ENCODE measurements around the gene STIP1.
A peak's percentile ranks its signal among the peaks of the same experiment; 100 is the strongest.
"Not testable (repeated sequence)": the region's sequence is repeated elsewhere in the genome, so short reads cannot be mapped to it uniquely, and the experiment has no call there.

STIP1 gene

DNA sequence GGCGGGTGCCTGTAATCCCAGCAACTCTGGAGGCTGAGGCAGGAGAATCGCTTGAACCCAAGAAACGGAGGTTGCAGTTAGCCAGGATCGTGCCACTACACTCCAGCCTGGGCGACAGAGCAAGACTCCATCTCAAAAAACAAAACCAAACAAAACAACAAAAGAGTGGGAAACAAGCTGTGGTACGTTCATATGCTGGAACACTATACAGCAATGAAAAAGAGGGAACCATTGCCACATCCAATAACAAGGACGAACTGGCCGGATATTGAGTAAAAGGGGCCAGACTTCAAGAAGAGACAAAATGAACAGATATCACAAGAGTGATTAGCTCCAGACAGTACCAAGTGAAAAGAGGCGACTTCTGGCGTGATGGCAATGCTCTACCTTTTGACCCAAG is 24.9 kb upstream of the STIP1 start:
- no peak for DNase-seq

DNA sequence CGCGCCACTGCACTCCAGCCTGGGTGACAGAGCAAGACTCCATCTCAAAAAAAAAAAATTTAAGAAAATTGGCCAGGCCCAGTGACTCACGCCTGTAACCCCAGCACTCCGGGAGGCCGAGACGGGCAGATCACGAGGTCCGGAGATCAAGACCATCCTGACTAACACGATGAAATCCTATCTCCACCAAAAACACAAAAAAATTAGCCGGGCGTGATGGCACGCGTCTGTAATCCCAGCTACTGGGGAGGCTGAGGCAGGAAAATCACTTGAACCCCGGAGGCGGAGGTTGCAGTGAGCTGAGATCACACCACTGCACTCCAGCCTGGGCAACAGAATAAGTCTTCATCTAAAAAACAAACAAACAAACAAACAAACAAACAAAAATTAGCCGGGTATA is 23.2 kb upstream of the STIP1 start:
- not testable (repeated sequence) for DNase-seq

DNA sequence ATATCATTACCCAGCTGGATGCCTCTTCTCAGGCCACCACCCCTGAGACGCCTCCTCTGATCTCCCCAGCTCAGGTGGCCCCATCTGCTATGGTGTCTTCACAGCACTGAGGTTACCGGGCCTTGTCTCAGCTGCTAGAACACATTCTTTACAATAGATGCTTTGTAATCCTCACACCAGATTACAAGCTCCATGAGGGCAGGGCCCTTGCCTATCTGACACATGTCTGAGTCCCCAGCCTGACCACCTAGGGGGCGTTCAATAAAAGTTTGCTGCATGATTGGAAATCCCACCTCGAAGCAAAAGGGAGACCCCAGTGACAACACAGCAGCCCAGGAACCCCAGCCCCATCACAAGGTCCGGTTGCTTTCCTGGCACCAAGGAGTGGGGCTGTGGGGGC is 22.0 kb upstream of the STIP1 start:
- no peak for DNase-seq

DNA sequence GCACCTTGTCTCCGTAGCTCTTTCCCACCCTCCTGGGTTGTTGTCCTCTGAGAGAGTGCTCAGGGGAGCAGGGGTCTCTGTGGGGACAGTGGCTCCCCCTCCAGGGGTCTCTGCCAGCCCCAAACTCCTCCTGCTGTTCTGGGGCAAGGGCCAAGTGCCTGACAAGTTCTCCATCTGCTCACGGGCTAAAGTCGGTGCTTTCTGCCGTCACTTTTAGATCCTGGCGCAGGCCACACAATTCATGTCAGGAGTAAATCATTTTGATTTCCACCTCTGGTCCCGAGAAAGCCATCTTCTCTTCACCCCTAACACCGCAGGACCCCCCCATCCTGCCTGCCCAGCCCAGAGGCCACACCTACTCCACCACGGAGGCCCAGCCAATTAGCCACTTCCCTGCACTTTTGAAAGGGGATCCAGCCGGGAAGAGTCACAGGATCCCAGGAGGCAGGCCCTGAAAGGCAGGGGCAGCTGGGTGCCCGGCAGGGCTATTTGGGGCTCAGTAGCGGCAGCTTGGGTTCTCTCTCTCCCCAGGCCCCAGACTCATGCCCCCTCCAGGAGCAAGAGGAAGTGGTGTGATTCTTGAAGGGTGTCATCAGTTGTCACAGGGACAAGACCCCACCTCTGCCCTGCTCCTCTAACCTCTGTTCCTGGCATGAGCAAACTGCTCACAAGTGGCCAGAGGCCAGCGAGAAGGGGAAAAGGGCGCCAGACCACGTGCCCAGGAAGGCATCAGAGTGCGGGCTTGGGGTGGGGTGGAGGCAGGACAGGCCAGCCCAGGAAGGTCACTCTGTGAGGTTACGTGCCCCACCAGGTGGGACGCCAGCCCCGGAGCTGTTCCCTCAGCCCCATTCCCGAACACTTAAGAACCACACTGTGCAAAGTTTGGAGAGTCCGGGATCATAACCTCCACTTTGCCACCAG is 21.3 kb upstream of the STIP1 start:
- no peak for DNase-seq

DNA sequence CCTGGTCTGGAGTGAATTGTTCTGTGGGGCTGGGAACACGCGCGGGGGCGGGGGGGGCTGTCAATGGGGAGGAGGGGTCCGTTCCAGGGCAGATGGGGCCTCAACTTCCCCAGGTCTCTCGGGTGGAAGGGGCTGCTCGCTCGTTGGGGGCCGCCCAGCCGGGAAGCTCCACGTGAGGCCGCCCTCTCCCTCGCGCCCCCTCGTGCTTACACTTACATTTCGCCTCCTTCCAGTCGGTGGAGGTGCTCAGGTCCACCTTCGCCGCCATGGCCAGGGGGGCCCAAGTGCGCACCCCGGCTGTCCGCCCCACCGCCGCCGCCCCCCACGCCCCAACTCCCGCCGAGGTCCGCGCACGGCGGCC is 20.5 kb upstream of the STIP1 start:
- no peak for DNase-seq

DNA sequence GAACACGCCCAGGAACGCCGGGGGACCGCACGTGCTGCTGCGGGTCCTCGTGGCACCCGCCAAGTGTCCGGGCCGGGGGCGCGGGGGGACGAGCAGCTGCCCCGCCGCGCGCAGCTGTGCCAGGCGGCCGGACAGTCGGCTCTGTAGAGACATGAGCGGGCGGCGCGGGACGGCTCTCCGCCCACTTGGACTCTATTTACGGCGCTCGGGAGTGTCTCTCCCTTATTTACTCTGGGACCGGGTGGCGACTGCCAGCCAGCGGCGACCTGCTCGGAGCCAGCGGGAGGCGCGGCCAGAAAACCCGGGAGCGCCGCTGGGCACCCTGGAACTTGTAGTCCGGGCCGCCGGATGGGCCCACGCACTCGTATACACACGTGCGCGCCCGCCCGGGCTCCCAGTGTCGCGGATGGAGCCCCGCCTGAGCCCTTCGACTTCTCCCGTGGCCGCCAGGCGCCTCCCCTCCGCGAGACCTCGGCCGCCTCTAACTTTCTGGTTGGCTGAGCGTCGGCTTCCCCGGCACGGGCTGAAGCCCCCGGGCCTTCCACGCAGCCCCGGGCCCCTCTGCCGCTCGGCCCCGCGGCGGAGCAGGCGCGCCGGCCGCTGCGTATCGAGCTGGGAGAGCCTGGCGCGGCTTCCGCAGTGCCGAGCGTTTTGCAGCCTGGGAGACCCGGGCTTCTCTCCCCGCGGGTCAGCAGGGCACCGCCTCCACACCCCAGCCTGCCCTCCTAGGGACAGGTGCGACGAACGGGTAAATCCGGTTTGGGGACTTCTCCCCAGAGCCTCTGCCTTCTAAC is 19.9 kb upstream of the STIP1 start, which contains the start of gene MACROD1:
TSS of gene MACROD1 (minus strand) at position 272 of the 794 bp plus-strand sequence. CDS start at position 153, 119 bp downstream.
- peak; percentile 49 to 62 (median 56) for DNase-seq

DNA sequence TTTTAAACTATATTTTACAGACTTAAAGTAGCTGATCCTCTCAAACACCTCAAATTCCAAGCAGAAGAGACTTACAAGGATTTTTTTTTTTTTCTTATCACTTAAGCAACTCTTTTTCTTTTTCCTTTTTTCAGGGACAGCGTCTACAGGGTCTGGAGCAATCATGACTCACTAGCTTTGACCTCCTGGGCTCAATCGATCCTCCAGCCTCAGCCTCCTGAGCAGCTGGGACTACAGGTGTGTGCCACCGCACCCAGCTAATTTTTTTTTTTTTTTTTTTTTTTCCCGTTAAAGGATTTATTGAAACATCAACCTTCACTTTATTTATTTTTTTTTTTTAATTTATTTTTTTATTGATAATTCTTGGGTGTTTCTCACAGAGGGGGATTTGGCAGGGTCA is 15.6 kb upstream of the STIP1 start:
- DNase-seq, result no peak

DNA sequence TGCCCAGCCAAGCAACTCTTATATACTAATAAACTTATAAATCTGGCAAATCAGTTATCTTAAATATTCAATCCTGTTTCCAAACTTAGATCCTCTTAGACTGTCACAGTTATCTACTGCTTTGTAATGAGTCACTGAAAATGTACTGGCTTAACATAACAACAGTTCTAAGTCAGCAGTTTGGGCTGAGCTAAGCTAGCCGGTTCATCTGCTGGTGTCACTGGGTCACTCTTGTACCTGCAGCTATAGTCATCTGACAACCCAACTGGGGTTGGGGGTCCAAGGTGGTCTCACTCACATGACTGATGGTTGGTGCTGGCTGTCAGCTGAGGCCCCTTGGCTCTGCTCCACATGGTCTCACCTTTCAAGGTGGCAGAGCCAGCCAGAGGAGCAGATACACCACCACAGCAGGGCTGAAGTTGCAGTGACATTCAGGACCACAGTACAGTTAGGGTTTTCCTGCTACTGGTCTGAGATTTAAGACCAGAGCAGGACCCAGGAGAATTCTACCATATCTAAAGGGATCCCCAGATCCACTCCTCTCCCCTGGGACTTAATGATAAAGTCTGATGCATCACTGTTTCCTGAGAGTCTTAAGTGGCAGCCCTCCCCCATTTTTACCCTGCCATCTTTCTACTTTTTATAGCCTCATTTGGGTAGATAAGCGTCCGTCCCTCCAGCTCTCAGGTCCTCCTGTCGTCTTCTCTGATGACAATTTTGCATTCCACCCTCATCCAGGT is 12.2 kb upstream of the STIP1 start:
- DNase-seq, result no peak

DNA sequence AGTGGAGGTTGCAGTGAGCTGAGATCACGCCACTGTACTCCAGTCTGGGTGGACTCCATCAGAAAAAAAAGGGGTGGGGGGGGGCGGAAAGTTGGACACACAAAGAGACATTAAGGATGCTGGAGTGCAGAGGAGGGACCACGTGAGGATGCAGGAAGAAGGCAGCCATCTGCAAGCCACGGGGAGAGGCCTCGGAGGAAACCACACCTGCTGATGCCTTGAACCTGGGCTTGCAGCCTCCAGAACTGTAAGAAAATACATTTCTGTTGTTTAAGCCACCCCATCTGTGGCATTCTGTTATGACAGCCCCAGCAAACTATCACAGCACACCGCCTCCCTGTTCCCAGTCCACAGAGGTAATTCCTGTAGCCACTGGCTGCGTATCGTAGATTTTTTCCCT is 9.2 kb upstream of the STIP1 start:
- no peak for DNase-seq

DNA sequence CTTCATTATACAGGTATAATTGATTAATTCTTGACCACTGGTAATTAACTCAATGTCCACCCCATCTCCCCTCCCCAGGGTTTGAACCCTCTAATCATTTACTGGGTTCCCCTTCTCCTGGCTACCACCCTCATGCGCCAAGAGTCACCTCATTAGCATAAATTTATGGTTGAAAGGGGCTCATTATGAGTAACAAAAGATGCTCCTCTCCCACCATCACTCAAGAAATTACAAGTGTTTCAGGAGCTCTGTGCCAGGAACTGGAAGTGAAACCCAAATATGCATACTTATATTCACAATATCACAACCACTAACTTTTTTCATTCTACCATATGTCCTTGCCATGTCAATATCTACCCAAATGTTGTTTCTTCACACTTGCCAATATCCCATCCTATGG is 7.8 kb upstream of the STIP1 start:
- no peak for DNase-seq

DNA sequence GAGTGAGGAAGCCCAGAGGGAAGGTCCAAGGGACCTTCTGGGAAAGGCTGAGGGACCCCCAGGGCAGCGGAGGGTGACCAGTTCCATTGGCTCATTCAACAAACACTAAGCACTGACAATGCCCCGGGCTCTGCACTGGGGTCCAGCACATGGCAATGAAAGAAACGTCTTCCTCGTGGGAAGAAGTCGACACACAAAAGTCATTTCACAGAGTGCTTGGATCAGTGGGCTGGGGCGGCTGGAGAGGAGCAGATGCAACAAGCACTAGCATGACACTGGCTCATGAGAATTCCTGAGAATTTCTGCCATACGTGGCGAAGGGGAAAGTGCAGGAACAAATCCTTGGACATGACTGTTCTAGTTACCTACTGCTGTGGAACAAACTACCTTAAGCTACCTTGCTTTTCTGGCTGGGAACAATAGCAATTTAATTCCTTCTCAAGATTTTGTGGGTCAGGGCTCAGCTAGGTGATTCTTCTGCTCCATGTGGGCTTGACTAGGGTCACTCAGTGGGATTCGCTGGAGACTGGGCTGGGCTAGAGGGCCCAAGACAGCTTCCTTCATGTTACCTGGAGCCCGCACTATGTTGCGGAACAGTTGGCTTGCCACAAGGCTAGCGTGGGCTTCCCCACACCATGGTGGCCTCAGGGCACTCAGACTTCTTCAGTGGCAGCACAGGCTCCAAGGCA is 6.9 kb upstream of the STIP1 start:
- DNase-seq, result no peak

DNA sequence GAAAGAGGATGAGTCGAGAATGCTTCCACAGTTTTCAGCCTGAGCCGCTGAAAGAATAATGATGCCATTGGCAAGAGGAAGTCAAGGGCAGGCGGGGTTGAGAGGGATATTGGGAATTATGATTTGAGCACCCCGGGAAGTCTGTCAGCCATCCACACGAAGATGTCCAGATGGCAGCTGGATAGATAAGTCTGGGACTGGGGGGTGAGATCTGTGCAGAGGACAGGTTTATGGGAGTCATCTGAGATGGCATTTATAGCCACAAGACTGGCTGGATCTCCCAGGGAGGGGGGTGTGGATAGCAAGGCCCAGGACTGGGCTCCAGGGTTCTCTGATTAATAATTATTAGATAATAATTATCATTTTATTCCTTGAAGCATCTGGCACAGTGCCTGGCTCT is 5.1 kb upstream of the STIP1 start:
- DNase-seq, result no peak

DNA sequence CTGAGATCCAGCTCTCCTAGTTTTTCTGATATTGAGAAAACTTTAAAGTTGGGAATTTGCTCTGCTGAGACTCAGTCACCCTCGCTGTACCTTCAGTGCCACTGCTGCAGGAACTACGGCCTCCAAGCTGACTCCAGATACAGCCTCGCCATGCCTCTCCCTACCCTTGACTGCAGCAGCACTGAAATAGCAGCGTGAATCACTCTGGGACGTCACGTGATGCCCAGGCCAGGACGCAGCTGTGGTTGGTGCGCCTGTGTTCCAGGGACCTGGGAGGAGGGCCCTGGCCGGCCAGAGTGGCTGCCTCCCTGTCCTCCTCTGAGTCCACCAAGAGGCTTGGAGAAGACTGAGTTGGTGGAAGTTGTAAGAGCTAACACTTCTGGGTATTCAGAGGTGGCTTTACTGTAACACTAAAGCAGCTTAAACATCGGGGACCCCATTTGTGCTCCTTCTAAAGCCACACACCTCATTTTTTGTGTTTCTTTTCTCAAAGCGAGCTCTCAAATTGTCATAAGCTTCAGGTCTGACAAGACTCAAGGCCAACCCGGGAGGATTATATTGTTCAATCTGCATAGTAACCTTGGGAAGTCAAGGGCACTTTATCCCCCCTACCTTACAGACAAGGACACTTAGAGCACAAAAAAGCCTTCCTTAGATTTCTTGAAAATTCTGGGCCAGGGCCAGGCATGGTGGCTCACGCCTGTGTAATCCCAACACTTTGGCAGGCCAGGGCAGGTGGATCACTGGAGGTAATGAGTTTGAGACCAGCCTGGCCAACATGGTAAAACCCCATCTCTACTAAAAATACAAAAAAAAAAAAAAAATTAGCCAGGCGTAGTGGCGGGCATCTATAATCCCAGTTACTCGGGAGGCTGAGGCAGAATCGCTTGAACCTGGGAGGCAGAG is 4.2 kb upstream of the STIP1 start:
- no peak for DNase-seq

DNA sequence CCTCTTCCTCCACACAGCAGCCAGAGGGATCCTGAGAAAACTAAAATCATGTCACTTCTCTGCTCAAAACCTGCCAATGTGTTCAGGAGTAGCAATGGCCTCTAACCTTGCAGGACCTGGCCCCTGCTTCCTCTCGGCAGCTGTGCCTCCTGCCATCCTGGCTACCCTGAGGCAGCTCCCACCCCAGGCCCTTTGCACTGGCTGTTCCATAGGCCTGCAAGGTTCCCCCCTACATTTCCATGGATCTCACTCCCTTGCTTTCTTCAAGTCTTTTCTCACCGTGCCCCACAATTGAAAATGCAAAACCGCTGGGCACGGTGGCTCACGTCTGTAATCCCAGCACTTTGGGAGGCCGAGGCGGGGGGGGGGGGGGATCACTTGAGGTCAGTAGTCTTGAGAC is 2.1 kb upstream of the STIP1 start:
- no peak for DNase-seq

DNA sequence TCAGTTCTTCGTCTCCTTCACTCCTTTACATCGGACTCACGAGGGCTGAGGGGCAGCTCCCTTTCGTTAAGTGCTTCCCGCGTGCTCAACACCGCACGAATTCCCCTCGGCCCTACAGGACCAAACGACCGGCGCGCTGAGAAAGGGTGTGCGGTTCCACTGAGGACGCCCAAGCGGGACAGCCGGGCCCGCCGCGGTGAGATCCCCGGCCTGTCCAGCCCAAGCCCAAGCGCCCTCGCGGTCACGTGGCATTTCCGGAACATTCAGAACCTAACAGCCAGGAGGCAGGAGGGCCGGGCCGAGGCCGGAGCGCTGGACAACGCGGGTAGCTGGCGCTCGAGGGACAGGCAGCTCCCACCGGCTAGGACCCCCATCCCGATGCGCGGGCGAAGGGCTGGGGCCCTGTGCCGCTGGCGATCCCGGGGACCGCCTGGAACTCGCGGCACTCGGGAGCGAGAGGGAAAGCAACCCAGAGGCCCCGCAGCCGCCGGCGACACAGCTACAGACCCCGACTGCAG is 737 bp upstream of the STIP1 start:
- no peak for DNase-seq

DNA sequence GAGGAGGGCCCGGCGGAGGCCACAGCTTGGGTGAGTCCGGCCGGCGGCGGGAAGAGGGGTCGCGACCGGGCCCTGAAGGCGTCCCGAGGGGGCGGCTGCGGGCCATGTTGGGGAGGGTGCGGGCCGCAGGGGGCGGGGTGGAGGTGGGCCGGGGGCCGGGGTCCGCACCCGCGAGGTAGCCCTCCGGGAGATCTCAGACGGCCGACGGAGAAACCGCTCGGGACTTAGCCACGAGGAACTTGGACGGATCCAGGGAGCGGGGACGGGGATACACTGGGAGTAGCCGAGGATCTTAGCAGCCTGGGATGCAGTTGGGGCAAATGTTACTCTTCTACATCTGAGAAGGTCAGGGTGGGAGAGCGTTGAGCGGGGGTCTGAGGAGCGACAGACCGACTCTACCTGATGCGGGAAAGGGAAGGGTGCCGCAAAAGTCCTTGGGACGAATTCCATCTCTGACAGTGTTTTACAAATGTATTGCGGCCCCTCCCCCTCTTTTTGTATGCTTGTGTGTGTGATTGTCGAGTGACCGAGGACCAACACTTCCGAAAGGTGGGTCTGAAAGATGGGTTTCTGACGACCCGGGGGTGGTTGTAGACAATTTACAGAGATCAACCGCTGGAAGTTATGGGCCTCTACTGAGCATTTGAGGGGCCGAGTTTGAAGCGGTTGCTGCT is 658 bp downstream of the STIP1 start:
- no peak for DNase-seq

DNA sequence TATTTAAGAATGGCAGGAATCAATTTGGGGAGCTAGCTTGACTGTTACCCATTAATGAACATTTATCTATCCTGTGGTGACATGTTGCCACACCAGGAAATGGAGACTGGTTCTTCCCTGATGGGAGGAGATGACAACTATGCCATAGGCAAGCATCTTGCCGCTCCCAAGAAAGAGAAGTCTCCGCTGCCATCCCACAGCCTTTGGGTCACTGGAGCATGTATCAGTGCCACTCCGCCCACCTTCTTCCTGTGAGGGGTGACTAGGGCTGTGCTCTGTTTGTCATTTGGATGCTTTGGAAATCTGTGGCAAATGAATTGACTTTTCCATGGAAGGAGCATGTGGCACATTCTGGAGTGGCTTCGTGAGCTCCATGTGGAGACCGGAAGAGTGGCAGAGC is 6.5 kb downstream of the STIP1 start:
- DNase-seq, result no peak

DNA sequence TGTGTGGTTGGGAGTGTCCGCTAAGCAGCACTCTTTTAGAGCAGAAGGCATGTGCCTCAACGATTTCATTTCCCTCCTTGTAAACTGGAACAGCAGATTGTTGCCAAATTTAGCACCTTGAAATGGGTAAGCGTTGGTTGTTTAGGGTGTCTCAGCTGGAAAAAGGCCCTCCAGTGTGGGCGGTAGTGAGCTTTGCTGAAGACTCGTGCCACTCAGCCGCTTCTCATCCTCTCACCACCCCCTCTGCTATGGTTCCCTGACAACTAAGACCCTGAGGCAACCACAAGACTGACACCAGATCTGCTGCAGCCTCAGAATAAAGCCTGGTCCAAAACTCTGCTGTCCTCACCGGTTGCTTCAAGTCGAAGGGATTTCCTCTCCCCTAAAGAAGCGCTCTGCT is 10.7 kb downstream of the STIP1 start:
- DNase-seq, result no peak

DNA sequence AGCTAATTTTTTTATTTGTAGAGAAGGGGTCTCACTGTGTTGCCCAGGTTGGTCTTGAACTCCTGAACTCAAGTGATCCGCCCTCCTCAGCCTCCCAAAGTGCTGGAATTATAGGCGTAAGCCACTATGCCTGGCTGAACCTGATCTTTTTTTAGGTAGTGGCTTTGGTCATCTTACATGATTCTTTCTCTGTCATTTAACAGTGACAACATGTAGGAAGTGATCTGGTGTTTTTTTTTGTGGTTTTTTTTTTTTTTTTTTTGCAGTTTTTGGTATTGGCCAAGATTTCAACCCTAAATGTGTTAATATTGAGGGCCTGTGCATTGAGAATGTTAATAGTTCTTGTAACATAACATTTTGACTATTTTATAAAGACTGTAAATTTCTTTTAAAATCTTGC is 12.5 kb downstream of the STIP1 start:
- DNase-seq, result no peak

DNA sequence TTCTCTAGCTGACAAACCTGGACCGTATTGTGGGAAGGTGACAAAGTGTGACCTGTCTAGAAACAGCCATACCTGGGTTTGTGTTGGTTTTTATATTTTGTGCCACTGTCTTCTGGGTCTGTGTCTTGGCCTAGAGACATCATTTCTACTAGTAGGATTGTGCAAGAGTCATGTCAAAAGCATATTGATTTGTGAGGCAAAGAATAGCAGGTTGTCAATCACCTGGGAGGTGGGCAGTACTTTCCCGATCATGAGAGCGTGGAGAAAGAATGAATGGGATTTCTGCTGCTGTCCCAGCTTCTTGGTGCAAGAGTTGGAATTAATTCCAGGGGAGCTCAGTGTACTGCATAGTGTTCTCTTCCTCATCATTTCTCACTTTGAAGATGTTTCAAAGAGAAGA is 15.6 kb downstream of the STIP1 start:
- DNase-seq, result no peak

DNA sequence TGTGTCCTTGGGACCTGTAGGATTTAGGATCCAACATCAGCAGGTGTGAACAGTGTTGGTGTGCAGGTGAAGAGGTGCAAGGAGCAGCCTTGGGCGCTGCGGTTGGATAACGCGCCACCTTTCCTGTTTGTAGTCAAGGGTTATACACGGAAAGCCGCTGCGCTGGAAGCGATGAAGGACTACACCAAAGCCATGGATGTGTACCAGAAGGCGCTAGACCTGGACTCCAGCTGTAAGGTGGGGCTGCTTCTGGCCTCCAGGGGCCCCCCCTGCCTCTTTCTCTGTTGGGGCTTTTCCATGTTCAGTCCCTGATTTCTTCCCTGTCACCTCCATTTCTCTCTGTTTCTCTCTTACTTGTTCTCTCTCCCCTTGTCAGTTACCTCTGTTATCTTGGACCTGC is 17.0 kb downstream of the STIP1 start:
- DNase-seq, result no peak
